GM12892 (cell line): ENCODE results near the gene KEL.

Experiments
- POLR2A ChIP-seq: IDR thresholded peaks from 2 replicates; pipeline ENCODE4 v1.6.1; 2011; ENCODE audit warnings: low read depth, low read length, control low read depth
- POLR2AphosphoS5 ChIP-seq: IDR thresholded peaks from 2 replicates; pipeline ENCODE4 v1.6.1; 2011; ENCODE audit warnings: low read depth, low read length, control low read depth
- TAF1 ChIP-seq: IDR thresholded peaks from 2 replicates; pipeline ENCODE4 v1.6.1; 2011; ENCODE audit warnings: low read depth, mild to moderate bottlenecking, control low read depth, low read length, borderline replicate concordance

- TF ChIP-seq POLR2A = no peak
- no peak for TF ChIP-seq POLR2AphosphoS5
- no peak for TF ChIP-seq TAF1
Observed at GRCh38 chr7:142896151-142896550, 66.0 kb downstream of the KEL start.
